GM20000 (cell line): ENCODE results near the gene IMPG1.

ENCODE experiments used
- DNase-seq: peaks from one replicate; pipeline ENCODE4 v3.0.0; 2012; ENCODE audit warnings: low spot score
- TF ChIP-seq, protein P1 (sequence below): IDR thresholded peaks from 2 replicates; pipeline ENCODE4 v1.5.1; 2012; ENCODE audit warnings: mild to moderate bottlenecking, control low read depth; ENCODE audit errors: extremely low read depth, missing control alignments

IMPG1 gene

DNA sequence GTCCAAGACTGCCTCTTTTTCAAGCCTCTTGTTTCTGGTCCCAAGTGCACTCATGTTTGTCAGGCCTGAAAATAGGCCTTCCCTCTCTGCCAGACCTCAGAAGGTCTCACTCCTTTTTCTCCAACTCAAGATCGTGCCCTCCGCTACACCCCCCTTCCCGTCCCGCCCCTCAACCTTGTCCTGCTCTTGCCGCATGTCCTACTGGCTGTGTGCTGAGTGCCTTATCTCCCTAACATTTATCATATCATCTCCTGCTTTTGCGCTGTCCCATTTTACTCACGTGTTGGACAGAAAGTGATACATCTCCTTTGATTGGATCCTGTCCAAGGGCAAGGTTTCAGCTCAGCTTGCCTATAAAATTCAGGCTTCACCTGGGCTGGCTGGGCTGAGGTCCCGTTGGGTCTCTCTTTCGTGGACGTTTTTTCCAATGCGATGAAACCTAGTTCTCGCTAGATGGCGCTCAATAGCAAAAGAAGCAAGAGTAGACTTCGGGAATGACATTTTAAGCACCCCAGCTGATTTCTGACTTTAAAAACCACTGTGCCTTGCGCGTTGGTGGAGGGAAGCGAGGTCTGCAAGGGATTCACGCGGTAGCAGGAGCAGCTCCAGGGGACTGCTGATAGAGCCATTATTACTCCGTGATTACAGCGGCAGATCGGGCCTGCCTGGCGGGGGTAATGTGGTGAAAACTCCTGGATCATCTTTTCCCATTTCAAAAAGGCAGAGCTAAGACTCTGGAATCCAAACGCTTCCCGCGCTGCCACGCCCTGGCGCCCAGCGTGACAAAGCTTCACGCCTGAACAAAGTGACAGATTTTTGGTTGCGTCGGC, 137.6 kb downstream of the IMPG1 start:
- DNase-seq: peak; percentile 78
- TF ChIP-seq, protein P1, sequence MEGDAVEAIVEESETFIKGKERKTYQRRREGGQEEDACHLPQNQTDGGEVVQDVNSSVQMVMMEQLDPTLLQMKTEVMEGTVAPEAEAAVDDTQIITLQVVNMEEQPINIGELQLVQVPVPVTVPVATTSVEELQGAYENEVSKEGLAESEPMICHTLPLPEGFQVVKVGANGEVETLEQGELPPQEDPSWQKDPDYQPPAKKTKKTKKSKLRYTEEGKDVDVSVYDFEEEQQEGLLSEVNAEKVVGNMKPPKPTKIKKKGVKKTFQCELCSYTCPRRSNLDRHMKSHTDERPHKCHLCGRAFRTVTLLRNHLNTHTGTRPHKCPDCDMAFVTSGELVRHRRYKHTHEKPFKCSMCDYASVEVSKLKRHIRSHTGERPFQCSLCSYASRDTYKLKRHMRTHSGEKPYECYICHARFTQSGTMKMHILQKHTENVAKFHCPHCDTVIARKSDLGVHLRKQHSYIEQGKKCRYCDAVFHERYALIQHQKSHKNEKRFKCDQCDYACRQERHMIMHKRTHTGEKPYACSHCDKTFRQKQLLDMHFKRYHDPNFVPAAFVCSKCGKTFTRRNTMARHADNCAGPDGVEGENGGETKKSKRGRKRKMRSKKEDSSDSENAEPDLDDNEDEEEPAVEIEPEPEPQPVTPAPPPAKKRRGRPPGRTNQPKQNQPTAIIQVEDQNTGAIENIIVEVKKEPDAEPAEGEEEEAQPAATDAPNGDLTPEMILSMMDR: peak; percentile 58

GRCh38 chr6:75933387-75933975, 139.0 kb downstream of the IMPG1 start:
- TF ChIP-seq, protein P1: no peak
- DNase-seq: no peak

DNA sequence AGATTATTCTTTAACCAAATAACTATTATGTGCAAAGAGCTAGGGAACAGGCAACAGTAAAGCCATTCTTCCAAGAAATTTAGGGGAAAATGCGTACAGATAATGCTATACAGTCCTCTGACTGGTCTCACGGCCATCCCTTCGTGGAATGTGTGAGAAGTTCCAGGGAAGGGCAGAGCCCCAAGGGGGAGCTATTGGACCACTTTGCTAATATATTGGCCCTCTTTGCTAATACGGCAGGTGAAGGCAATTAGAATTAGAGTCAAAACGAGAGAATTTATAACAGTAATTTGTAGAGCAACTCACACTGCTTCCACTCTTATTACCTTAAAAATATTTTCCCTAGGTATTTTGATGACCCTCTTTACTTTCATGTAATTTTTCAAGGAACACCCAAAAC, 140.4 kb downstream of the IMPG1 start:
- peak; percentile 21 for DNase-seq
- TF ChIP-seq, protein P1: peak; percentile 40

- DNase-seq: no peak
- TF ChIP-seq, protein P1: no peak
Measured at GRCh38 chr6:75931011-75931680, 141.3 kb downstream of the IMPG1 start.

DNA sequence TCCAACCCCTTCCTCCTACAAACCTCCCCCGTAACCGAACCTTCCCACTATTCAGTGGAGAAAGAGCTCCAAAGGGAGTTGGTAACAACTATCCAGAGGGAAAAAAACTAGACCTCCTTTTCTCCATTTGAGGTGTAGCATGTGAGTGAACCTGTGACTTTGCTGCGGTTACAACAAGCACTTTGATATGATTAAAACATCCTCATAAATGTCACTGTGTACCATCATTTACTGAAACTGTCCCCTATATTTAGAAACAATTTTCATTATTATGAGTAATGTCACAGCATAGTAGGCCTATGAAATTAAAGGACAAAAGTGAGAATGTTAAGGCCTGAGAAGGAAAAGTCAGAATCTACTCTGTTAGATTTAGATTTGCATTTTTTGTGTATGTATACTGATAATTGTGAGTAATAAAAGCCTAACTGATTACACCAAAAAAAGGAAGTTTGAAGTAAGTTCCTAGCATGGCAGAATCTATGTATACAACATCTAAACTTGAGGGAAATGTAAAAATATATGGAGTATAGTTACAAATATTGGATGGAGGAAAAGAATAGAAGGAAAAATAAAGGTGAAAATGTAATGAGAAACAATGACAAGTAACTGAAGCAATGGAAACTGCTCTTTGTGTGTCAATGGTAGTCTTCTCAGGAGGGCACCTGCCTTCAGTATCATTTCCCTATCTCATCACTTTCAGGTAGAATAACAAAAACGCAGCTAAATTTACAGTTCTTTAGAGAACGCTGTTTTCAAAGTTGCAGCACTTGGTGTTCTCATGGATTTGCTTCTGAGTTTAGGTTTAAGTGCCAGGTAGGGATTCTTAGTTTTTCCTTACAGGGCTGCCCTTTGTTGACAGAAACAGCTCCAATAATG, 145.9 kb downstream of the IMPG1 start:
- no peak for DNase-seq
- TF ChIP-seq, protein P1: no peak

DNA sequence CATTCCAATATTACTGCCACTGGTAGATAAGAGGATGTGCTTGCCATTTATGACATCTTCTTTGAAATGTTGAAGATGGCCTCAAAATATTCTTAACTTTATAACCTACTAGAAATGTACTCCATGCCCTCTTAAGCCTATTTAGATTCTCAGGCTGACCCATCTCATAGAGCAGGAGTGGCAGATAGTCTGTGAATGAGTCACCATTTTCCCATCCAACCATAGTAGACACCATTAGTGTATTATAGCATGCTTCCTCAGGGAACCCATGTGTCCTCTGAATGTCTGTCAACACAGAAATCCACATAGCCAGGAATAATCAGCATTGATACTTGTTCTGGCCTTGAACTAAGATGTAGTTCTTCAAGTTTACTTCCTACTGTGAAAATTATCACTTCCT, 150.2 kb downstream of the IMPG1 start:
- DNase-seq: no peak
- TF ChIP-seq, protein P1: no peak
